ENCODE data around the gene PHF21B.

- TF ChIP-seq GATA3 (IDR thresholded peaks at IDR 0.05; ENCODE audit: low read depth, low read length) (no peak), GATA2 (IDR thresholded peaks at IDR 0.05; ENCODE audit: low read depth, low read length) (no peak)
Measured at GRCh38 chr22:44906999-44907644, 102.7 kb downstream of the PHF21B start.

All from SH-SY5Y (cell line).